Kidney tubule cell (primary cell): ENCODE measurements around the gene TAS2R16.
"Not testable (repeated sequence)": the region's sequence is repeated elsewhere in the genome, so short reads cannot be mapped to it uniquely, and the experiment has no call there.

ENCODE experiments used
- DNase-seq: peaks from one replicate; pipeline ENCODE4 v3.0.0-alpha.2; 2018; ENCODE audit warnings: low spot score

TAS2R16 gene

DNA sequence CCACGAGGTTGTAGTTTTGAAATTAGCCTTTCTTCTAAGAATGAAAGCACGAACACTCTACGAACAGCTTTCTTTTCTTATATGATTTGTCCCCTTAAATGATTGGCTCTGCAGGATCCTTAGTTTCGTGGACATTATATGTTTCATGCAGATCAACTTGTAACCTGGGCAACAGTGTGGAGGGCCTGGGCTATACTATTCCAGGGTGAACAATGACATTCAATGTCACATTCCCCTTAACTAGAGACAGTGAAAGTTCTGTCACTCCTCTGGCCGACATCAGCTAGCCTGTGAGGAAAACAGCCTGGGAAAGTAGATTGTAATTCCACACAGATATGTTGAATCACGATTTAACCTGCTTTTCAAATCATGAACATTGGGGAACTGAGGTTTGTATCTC is 23.4 kb downstream of the TAS2R16 start:
- DNase-seq: no peak

GRCh38 chr7:122970740-122971725 is 24.5 kb downstream of the TAS2R16 start:
- DNase-seq: no peak

DNA sequence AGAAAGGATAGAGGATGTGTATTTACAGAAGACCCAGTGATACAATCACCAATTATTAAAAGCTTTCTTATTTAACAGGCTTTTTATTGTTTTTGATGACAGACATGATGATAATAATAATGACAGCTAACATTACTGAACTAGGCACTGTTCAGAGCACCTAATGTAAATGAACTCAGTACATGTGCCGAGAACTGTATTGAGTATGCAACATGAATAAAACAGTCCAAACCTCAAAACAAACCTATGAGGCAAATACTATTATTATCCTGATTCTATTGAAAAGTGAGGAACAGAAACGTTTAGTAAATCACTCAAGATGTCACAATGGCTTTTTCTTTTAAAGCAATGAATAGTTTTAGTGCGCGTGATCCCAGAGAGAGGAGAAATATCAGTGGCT is 27.1 kb downstream of the TAS2R16 start:
- DNase-seq: no peak

DNA sequence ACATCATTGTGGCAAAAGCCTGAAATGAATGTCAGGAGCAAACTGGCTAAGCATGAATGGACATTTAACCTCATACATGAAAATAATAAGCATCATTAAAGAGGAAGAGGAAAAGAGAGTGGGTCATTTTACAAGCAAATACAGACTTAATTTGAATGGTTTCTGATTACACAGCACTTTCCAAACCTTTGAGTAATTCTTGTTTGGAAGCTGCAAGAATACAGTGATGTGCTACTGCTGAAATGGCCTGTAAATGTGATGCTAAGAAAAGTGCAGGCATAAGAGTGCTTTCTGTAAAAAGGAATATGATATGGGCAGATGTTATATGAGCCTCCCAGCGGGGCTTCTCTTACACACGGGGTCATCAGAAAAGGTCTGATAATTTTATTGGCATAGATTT is 30.2 kb downstream of the TAS2R16 start:
- peak; percentile 6 for DNase-seq

GRCh38 chr7:122953678-122954077 is 41.8 kb downstream of the TAS2R16 start:
- DNase-seq: not testable (repeated sequence)

- peak; percentile 30 for DNase-seq
Measured at GRCh38 chr7:122951006-122951405, 44.5 kb downstream of the TAS2R16 start.

DNA sequence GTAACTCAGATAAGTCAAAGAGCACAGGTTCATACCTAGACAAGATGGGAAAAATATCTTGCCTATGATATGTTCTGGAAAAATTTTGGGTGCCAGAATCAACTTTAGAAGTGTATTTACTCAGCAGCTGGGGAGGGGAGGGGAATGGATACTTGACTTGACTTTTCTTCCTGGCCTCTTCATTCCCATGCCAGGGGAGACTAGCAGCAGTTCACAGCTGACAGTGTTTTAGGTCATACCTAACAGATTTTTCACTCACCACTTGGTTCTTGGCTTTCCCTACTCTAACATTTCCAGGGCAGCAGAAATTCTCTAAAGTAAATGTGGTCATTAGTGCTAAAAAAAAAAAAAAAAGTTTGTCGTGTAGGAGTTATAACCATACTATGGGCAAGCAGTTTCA is 46.3 kb downstream of the TAS2R16 start:
- DNase-seq: no peak
